Esophagus muscularis mucosa (tissue), 4 donors: ENCODE data around the gene PHF21A. TPM values are rescaled to one million over a fixed set of nuclear protein-coding genes. Genes with fewer than 3 reads are reported as not detected.
"Not testable (repeated sequence)": the region's sequence is repeated elsewhere in the genome, so short reads cannot be mapped to it uniquely, and the experiment has no call there.

Source experiments
- DNase-seq: peaks from one replicate; pipeline ENCODE4 v3.0.0-alpha.2; 2017; ENCODE audit errors: extremely low spot score
- H3K27ac ChIP-seq, 4 donors: fragments of 200-600 bp; sonication (generic); replicated peaks in 1 of 4; 1 replicate in 3 of 4; 2 replicates in 1 of 4; pipeline ENCODE4 v1.5.1; 2016 to 2019; ENCODE audit warnings: mild to moderate bottlenecking in 1 of 4
- H3K27me3 ChIP-seq, 4 donors: fragments of 200-600 bp; sonication (generic); one replicate each; pipeline versions ENCODE4 v1.5.1 to v1.6.0; 2016 to 2019
- H3K36me3 ChIP-seq, 4 donors: fragments of 200-600 bp; sonication (generic); one replicate each; pipeline ENCODE4 v1.5.1; 2016 to 2019
- H3K4me1 ChIP-seq, 4 donors: fragments of 200-600 bp; sonication (generic); one replicate each; pipeline ENCODE4 v1.5.1; 2016 to 2019
- H3K4me3 ChIP-seq, 4 donors: fragments of 200-600 bp; sonication (generic); 1 replicate in 2 of 4; 2 replicates in 2 of 4; pipeline ENCODE4 v1.5.1; 2016 to 2019; ENCODE audit warnings: mild to moderate bottlenecking in 4 of 4, moderate library complexity in 1 of 4
- H3K9me3 ChIP-seq, 4 donors: fragments of 200-600 bp; sonication (generic); 1 replicate in 3 of 4; 2 replicates in 1 of 4; pipeline ENCODE4 v1.5.1; 2016 to 2019
- CTCF ChIP-seq, 3 experiments: fragments of 200-600 bp in 2 of 3; fragments of 450-650 bp in 1 of 3; sonication (generic) in 2 of 3; IDR thresholded peaks; one replicate each; pipeline ENCODE4 v1.5.1; 2017 to 2019; ENCODE audit warnings: antibody characterized with exemption in 3 of 3, mild to moderate bottlenecking in 2 of 3, moderate library complexity in 1 of 3
- EP300 ChIP-seq: sonication (generic); formaldehyde crosslinking; IDR thresholded peaks from one replicate; pipeline ENCODE4 v1.6.1; 2017; ENCODE audit warnings: antibody characterized with exemption
- POLR2A ChIP-seq: fragments of 450-650 bp; IDR thresholded peaks from one replicate; pipeline ENCODE4 v1.6.1; 2017; ENCODE audit warnings: antibody characterized with exemption, moderate library complexity, mild to moderate bottlenecking, low read depth
- POLR2AphosphoS5 ChIP-seq, 2 donors: sonication (generic); formaldehyde crosslinking; IDR thresholded peaks; one replicate each; pipeline ENCODE4 v1.6.1; 2017; ENCODE audit warnings: antibody characterized with exemption in 2 of 2
- WGBS: methylation state at CpG from one replicate; pipeline ENCODE4 v1.1.5; 2018; 5-methylcytosine and 5-hydroxymethylcytosine counted together
- intact Hi-C: fragments of 100-400 bp; cut with DNase I; formaldehyde crosslinking; loops from one replicate; pipeline ENCODE4 v1.15.1; 2023
- total RNA-seq, 4 donors: library from RNA; depleted of rRNA; stranded (reverse); fragments of >200 nt; gene quantifications; one replicate each; pipeline versions ENCODE4 v1.1.0 to v1.2.1, GENCODE V29; 2016

Gene PHF21A
- total RNA-seq, 4 donors from 2014 or later: 31.8 to 47.8 (median 36.1) TPM

GRCh38 chr11:45988921-45989320 lies 132.3 kb downstream of the PHF21A start:
- WGBS: 72% methylated on average over 1 of the region's 1 CpG
- no peak overlapping the region for H3K4me3 ChIP-seq
- no peak for TF ChIP-seq EP300
- TF ChIP-seq POLR2A: no peak
- intact Hi-C loops: no loop called here
- DNase-seq: no peak
- no peaks in the 10 kb centered on the region for H3K9me3 ChIP-seq
- no peaks in the 10 kb centered on the region for H3K36me3 ChIP-seq
- H3K27ac ChIP-seq: no peak overlapping the region
- peaks cover 11 to 30% (median 21%) of the 10 kb centered on the region in 4 donors for H3K4me1 ChIP-seq
- no peaks in the 10 kb centered on the region for H3K27me3 ChIP-seq

DNA sequence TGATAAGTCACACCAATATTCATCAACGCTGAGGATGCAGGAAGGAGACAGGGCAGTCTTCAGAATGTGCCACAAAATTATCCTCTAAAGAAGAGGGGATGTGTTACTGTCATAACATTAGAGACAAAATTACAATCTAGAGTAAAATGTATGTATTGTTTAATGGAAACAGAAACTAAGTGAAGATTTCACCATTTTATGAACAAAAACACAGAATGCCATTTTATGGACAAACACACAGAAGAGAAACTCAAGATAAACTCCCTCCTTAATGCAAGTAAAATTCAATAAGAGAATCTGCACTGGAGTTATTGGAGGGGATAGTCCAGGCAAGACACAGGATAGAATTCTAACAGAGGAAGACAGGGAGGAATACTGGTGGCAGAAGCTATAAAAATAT lies 136.0 kb downstream of the PHF21A start:
- H3K27me3 ChIP-seq: no peaks in the 10 kb centered on the region
- no peak overlapping the region for H3K27ac ChIP-seq
- intact Hi-C loops: no loop called here
- DNase-seq: no peak
- no peaks in the 10 kb centered on the region for H3K9me3 ChIP-seq
- peaks cover 23 to 42% (median 31%) of the 10 kb centered on the region in 4 donors for H3K4me1 ChIP-seq
- TF ChIP-seq EP300 (no peak), POLR2AphosphoS5 (IDR thresholded peaks at IDR 0.05) (no peak), CTCF (IDR thresholded peaks at IDR 0.05) (no peak), POLR2A (no peak)
- WGBS: 95% methylated on average over 1 of the region's 1 CpG
- no peaks in the 10 kb centered on the region for H3K36me3 ChIP-seq
- no peak overlapping the region for H3K4me3 ChIP-seq

DNA sequence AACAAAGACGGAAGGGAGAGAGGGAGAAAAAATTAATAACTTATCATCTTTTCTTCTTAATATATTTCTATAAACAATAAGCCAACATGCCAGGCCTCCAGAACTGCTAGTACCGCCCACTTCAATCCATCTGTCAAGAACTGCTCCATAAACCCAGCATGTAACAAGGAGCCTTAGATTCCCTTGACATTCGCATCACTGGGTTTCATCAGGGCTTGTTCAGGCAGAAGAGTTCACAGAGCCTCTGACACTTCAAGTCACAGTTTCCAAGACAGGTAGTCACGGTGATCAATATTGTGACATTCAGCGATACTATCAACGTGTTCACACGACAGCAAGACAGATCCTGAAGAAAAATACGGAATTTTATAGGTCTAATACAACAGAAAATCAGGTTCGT lies 137.1 kb downstream of the PHF21A start:
- Histone ChIP-seq H3K9me3 (no peaks in the 10 kb centered on the region), H3K4me1 (peaks cover 29 to 42% (median 32%) of the 10 kb centered on the region in 4 donors), H3K27ac (no peak overlapping the region), H3K36me3 (peaks cover 1 to 6% (median 5%) of the 10 kb centered on the region in 4 donors), H3K27me3 (no peaks in the 10 kb centered on the region), H3K4me3 (no peak overlapping the region)
- DNase-seq: no peak
- 88% methylated on average over 9 of the region's 9 CpGs for WGBS
- TF ChIP-seq CTCF (IDR thresholded peaks at IDR 0.05) (no peak), EP300 (no peak), POLR2AphosphoS5 (IDR thresholded peaks at IDR 0.05) (no peak), POLR2A (no peak)
- intact Hi-C loops: no loop called here

DNA sequence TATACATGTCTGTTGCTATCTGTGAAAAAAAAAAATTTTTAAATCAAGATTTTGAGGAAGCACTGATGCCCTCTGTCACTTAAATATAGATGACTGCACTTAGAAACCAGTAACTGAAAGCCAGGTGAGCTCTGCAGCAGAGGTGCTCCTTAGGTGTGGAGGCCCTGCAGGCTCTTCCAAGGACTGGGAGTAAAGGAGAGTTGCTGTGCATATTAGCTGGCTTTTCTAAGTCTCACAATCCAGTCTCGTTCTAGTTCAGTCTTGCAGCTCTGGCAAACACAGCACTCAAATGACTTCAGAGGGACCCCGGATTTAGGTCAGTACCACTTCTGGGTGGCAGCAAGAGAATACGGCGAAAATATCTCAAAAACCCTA lies 137.8 kb downstream of the PHF21A start:
- Histone ChIP-seq H3K27me3 (no peaks in the 10 kb centered on the region), H3K4me1 (peaks cover 29 to 42% (median 33%) of the 10 kb centered on the region in 4 donors), H3K36me3 (peaks cover 9 to 14% (median 12%) of the 10 kb centered on the region in 4 donors), H3K9me3 (no peaks in the 10 kb centered on the region), H3K27ac (no peak overlapping the region), H3K4me3 (no peak overlapping the region)
- no peak for DNase-seq
- intact Hi-C loops: no loop called here
- TF ChIP-seq CTCF (IDR thresholded peaks at IDR 0.05) (no peak), POLR2A (no peak), EP300 (no peak), POLR2AphosphoS5 (IDR thresholded peaks at IDR 0.05) (no peak)
- 71% methylated on average over 4 of the region's 4 CpGs for WGBS

GRCh38 chr11:45982656-45983470 lies 138.4 kb downstream of the PHF21A start:
- Histone ChIP-seq H3K9me3 (no peaks in the 10 kb centered on the region), H3K27ac (no peak overlapping the region), H3K4me1 (peaks cover 28 to 42% (median 33%) of the 10 kb centered on the region in 4 donors), H3K4me3 (no peak overlapping the region), H3K27me3 (no peaks in the 10 kb centered on the region), H3K36me3 (peaks cover 10 to 20% (median 17%) of the 10 kb centered on the region in 4 donors)
- intact Hi-C loops: no loop called here
- TF ChIP-seq CTCF (IDR thresholded peaks at IDR 0.05) (no peak), EP300 (no peak)
- DNase-seq: no peak
- 50% methylated on average over 8 of the region's 8 CpGs for WGBS

DNA sequence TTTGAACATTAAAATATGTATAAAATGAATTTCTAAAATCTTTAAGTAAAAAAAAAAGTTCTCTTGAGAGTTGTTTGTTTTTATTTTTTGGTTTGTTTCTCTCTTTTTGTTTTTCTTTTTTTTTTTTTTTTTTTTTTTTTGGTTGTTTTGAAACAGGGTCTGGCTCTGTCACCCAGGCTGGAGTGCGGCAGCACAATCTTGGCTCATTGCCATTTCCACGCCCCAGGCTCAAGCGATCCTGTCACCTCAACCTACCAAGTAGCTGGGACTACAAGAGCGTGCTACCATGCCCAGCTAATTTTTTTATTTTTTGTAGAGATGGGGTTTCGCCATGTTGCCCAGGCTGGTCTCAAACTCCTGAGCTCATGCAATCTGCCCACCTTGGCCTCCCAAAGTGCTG lies 139.4 kb downstream of the PHF21A start:
- intact Hi-C loops: not testable (repeated sequence)

More for the DNA sequence above, 139.4 kb downstream of the PHF21A start:
- H3K27me3 ChIP-seq, H3K4me3 ChIP-seq, H3K9me3 ChIP-seq, H3K27ac ChIP-seq, DNase-seq: not testable (repeated sequence)
- H3K36me3 ChIP-seq: peaks cover 11 to 30% (median 24%) of the 10 kb centered on the region in 4 donors
- H3K4me1 ChIP-seq: peaks cover 26 to 42% (median 33%) of the 10 kb centered on the region in 4 donors
- WGBS: 84% methylated on average over 5 of the region's 5 CpGs
